Dedifferentiated amniotic fluid mesenchymal stem cell (primary cell): Measurements from ENCODE around the gene TMEM158.

Experiments used
- DNase-seq: peaks from one replicate; pipeline ENCODE4 v3.0.0-alpha.2; 2016; ENCODE audit errors: extremely low spot score

Gene TMEM158

DNA sequence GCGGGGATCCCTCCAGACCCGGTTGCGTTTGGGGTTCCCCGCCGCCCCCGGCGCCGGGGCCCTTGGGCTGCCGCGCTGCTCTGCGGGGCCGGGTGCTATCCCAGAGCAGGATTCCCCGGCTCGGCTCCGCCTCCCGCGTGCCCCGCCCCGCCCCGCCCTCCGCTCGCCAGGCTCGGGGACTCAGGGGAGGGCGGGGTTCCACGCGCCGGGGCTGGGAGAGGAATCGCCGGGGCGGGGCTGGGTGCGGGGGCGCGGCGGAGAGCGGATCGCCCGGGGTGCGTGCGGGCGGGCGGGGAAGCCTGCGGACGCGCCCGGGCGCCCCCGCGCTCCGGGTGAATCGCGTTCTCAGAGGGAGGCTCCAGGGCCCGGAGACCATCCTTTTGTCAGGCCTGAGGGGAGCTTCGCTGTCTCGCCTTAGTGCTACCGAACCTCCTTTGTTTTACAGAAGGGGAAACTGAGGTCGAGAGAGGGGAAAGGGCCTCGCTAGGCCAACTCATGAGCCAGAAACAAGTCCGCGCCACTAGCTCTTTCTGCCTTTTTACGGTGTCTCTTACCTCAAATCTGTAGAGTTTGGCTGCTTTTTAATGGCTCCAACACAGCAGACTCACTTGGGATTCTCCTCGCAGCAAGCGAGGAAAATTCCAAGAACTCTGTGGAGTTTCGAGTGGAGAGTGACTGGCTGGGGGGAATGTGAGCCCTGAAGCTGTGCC is at the start of gene TMEM158:
Gene TMEM158 (minus strand): TSS at position 82 of the 710 bp plus-strand sequence. CDS start 260 bp downstream, outside the sequence.
- peak; percentile 59 for DNase-seq

DNA sequence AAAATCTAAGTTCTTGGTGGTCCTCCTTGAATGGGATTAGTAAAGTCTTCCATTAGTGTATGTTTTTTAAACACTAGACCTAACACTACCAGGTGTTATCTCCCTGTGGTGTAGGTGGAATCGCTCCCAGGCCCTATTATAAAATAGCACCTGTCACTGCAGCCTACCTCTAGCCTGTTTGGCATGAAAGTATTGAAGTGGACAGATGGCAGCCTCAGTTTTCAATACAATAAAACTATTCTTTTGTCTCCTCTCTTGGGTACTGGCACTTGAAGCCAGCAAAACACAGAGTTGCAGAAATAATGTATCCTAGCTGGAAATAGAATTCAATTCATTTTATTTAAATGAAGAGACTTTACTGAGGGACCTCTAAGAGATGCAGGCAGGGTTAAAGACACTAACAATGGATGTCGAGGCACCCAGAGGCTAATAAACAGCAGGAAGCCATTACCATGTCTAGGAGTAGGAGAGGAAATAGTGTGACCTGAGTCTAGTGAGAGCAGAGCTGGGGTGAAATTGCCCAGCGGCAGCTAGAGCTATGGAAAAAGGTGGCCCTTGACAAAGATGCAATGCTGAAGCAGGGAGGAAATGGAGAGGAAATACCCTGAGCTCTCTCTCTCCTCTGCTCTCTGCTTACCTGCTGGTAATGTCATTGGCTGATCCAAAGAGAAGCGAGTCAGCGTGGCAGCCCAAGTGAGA is 49.1 kb upstream of the TMEM158 start:
- no peak for DNase-seq

DNA sequence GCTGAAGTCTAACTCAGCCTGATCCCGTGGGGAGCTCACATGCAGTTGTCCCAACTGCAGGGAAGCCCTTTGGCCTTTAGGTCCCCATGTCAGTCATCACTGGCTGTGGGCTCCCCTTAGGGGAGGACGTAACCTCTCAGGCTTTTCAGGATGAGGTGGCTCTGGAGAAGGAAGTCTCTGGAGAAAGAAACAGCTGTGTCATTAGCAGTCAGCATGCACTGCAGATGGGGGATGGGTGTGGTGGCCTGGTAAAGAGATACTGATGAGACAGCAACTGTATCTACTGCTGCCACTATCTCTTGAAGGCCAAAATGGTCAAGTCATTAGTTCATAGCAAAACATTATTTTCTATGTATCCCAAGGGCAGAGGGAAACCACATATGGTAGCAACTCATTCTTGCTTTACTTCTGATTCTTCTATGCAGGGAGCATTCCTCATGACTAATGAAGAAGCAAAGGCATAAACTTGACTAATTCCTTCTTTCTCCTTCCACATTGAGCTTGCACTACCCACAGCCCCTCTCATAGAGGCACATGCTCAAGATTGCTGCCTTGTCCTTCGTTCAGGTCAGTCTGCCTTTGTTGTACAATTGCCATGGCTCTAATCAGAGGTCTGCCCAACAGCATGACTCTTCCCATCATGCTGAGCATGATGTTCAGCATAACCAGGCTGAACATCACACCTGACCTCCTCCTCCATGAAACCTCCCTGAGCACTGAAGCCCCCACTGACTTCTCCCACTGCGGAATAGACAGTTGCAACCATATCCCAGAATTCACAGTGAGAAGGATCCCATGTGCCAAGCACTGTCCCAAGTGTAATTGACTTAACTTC is 47.8 kb upstream of the TMEM158 start:
- no peak for DNase-seq

DNA sequence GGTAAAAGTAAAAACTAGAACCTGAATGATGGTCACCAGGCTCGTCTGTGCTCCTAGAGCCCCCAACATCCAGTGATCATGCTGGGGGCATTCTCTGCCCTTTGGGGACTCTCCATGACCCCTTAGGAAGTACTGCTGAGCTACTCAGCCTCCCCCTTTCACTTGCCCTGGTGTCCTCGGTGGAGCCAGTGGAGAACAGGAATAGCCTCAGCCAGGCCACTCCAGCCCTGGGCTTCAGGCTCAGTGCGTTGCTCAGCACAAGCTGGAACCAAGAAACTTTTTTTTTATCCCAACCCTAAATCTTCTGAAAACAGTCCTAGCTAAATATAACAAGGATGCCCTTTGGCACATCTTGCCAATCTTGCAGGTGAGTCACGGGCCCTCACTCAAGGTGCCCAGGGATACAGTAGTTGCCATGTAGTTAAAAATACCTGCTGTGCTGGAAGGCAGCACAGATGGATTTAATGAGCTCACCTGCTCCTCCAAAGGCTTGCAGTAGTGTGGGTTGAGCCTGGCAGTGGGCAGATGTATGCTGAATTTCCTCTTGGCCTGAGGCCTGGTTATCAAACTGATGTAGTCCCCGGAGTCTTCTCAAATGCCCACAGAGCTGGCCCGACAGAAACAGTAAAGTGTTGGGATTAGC is 46.9 kb upstream of the TMEM158 start:
- no peak for DNase-seq

DNA sequence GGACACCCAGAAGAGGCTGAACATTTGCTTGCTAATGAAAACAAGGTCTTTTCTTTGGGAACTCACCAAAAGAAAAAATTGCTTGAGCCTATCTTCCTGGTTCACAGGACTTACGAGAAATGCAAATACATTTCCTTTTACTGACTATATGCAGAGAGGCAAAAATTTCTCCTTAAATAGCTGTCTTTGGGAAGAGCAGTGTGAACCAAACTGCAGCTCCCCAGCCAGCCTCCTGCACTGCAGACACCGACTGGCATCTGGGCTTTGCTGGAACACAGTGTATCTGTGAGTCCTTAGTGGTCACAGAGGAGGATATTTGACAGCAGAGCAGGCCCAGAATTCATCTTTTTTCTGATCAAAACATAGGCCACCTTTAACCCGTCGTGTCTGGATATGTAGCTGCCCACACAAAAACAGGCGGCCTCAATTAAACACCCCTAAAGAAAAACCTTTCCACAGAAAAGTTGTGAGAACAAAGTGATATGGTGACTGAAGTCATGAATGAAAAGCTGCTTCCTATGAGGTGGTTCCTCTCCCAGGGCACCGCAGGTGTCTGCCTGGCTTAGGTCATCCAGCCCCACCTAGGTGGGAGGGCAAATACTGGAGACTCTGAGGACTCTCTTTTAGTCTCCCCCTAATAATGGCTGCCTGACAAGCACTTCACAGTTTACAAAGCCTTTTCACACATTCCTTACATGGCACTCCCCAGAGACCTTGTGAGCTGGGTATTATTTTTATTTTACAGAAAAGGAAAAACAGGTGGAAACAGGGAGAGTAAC is 46.1 kb upstream of the TMEM158 start:
- DNase-seq: no peak

DNA sequence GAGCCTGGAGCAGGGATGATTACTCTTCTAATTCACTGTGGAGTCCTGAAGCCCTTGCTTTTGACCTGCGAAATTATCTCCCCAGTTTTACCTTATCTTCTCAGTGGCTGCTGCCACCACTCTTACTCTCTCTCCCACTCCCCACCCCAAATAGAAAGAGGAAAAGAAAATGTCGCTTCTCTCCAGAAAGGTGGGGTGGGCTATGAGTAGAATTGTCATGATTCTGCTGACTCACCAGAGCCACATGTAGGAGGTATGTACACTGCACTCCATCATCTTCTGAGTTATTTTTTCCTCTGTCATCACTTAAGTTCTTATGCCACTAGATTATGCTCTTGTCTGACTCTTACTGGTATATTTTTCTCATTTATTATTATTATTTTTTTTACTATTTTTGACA is 43.9 kb upstream of the TMEM158 start:
- no peak for DNase-seq

DNA sequence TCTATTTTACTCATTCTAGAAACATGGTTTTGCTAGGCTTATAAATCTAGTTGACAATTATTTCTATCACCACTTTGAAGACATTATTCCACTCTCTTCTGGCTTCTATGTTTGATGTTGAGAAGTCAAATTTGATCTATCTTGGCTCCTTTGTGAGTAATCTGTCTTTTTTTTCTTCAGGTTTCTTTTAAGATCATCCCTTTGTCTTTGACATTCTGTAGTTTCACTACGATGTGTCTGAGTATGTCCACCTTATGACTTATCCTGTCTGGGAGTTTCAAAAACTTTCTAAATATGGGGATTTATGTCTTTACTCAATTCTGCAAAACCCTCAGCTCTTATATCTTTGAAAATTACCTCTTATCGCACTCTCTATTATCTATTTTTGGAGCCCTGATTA is 41.0 kb upstream of the TMEM158 start:
- no peak for DNase-seq

DNA sequence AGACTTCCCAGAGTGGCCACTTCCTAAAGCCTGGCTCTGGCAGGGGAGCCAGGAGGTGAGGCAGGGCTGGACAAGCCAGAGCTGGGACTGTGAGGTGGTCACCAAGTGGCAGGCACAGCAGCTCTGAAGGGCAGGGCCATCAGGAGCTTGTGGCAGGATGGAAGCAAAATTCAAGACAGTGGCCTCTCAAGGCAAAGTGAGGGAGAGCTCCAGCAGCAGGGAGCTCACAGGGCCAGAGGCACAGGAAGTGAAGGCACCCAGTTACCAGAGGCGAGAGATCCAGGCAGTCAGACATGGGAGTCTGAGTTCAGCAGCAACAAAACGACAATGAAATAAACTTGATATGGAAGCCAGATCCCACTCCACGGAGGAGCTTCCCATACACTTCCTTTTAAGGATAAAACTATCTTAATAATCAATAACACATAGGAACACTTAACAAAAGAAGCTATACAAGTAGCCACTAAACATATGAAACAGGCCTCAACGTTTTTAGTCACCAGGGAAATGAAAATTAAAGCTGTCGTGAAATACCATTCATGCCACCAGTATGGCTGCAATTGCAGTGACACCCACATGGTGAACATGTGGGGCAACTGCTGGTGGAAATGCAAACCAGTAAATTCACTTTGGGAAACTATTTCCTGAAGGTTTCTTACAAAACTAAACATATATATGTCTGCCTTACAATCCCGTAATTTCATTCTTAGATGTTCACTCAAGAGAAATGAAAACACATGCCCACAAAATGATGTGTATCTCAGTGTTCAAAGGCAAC is 35.4 kb upstream of the TMEM158 start:
- no peak for DNase-seq

DNA sequence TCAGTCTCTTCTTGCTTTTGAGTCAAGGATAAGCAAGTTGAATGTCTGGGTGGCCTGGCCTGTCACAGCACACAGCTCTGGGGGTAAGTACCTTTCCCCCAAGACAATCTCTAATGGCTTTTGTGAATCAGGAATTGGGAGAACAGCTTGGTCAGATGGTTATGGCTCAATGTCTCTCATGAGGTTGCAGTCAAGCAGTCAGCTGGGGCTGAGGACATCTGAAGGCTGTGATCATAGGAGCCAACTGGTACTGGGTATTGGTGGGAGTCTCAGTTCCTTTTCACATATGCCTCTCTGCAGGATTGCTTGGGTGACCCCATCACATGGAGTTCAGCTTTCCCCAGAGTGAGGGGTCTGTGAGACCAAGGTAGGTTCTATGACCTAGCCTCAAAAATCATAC is 33.0 kb upstream of the TMEM158 start:
- no peak for DNase-seq

DNA sequence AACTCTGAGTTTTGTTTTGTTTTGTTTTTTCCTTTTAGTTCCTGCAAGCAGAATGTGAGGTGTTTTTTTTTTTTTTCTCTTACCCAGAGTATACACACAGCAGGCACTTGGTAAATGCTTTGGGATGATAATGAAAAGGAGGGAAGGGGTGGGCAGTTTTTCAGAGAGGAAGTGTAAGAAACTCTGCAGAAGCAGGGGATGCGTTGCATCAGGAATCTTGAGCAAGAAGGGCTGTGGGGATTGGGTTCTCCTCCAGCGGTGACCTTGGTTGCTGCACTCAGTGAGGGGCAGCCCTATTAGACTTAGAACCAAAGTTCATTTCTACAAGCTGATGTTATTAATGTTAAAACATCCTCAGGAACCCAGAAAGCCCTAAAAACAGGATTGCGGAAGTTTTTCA is 32.2 kb upstream of the TMEM158 start:
- no peak for DNase-seq

DNA sequence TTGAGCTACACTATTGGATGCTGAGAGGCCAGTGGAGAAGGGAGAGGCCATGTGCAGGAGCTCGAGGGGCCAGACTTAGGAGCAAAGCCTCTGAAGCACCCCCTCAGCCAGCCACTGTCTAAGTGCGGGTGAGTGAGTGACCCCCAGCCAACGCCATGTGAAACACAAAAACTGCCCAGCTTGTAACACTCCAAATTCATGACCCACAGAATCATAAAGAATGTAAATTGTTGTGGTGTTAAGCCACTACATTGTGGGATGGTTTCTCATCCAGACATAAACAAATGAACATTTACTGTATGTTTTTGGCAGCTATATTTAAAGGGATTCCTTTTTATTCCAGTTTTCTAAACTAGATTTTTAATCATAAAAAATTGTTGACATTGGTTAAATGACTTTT is 27.2 kb upstream of the TMEM158 start:
- DNase-seq: no peak

DNA sequence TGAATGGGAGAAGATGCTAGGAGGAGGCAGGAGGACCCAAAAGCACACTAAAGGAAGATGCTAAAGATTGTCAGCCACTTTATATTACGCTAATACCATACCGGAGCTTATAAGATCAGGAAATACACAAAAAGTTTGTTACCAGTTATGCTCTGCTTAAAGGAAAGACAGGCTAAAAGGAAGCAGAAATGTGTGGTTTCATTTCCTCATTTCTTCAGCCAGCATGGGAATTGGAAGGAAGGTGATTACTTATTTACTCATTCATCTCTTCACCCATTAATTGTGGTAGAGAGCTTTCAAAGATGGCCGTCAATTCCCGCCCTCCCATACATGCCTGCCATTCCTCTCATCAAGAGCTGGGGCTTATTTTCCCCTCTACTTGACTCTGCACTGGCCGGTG is 26.7 kb upstream of the TMEM158 start:
- DNase-seq: no peak

DNA sequence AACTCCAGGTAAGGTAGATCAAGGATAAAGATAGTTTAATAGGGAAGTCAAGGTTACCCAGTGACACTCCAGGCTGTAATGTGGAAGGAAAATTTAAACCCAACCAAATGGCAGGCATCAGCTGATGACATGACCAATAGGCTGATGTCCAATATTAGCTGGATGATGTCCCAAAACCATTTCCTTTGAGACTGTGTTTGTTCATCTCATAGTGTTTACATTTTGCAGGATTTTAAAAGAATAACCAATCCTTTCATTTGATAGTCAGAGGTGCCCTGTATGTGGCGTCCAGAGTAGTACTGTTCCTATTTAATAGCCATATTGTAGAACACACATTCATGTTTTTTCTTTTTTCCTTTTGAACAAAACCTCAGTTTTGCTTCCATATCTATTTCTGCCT is 23.3 kb upstream of the TMEM158 start:
- no peak for DNase-seq

DNA sequence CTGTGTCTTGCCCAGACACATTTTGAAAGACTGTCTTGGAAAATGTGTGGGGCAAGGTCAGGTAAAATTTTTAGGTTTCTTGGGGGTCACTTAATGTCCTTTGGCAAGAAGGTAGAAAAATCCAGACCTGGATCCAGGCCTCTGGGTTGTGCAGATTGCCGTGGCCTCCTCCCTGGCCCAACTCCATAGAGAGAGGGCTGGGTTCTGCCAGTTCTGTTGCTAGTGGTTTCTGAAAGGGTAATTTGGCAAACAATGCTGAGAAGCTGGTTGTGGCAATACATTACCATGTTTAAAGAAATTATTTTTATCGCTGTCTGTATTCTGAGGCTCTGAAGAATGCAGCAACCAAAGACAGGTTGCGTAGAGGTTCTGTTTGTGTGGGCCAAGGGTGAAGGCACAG is 20.2 kb upstream of the TMEM158 start:
- DNase-seq: no peak

DNA sequence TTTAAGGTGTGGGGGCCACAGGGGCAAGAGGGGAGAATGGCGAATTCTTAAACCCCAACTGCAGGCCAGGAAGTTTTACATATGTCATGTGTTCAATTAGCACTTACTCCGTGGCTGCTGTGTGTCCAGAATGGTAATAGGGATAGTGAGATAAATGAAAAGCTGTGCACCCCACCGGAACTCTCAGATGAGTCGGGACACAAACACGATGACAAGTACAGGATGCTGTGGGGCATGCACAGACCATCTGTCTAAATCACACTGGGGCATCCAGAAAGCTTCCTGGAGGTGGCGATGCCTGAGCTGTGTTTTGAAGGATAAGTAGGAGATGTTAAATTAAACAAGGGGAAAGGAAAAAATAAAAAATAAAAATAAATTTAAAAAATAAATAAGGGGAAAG is 18.3 kb upstream of the TMEM158 start:
- DNase-seq: no peak

DNA sequence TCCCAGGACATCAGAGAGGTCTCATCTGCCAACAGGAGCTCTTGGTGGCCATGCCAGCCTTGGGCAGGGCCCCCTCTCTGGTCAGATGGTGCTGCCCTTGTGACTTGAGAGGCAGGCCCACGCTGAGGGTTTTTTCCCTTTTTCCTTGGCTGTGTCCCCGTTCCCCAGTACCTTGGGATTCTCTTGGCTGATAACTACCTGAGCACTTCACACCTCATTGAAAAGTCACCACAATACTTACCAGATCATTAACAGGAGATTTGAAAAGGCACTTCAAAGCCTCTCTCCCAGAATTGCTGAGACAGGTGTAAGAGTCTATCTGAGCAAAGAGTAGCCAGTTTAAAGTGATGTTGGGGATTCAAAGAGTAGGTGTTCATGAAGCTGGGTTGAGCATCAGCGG is 15.1 kb upstream of the TMEM158 start:
- no peak for DNase-seq

DNA sequence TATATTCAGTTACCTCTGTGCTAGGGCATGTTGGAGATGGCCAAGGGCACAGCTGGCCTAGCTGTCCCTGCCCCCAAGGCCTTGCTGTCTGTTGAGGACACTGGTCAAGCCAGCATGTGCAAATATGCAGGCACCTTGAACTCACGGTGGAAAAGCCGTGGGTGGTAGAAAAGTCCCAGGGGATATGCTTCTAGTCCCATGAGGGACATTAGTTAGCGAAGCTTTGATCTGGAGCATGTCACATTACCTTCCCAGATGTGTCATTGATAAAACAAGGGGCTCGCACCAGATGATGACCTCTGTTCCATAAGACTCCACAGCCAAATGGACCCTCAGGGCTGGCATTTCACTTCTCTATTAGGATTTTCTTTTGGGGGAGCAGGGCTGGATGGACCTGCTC is 14.2 kb upstream of the TMEM158 start:
- DNase-seq: no peak

DNA sequence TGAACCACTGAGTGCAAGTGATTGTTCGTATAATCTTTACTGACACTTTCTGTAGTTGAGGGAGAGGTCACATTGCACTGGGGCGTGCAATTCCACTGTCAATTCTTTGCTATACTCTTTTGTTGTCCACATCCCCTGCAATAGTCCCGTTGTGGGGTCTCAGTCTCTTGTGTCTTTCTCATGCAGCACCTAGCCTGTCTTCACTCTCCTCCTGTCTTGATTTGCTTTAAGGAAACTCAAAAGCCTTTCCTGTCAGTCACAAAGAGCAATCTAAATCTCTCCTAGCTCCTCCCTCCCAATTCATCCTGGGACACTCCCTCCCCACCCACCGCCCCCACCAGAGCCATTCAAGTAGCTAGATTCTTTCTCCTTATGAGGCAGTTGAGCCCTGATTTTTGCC is 13.2 kb upstream of the TMEM158 start:
- no peak for DNase-seq

DNA sequence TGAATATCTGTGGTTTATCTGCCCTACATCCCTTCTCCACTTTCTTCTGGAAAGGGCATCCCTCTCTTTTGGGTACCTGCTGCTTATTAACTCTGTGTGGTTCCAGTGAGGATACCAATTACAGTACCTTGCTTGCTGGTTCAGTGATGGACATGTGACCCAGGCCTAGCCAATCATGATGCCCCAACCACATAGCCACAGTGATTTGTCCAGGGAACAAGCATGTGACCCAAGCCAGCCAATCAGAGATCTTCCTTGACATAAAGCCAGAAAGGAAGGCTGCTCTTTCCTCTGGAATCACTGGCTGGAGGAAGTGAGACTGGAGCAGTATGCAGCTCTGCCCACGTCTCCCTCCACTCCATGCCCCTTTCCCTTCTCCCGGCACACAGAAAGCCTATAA is 10.9 kb upstream of the TMEM158 start:
- DNase-seq: no peak

DNA sequence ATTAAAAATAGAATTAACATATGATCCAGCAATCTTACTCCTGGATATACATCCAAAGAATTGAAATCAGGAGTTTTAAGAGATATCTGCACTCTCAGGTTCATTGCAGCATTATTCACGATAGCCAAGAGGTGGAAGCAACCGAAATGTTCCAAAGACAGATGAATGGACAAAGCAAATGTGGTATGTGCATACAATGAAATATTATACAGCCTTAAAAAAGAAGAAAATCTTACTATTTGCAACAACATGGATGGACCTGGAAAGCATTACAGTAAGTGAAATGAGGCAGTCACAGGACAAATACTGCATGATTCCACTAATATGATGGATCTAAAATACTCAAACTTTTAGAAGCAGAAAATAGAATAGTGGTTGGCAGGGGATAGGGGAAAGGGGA is 9.3 kb upstream of the TMEM158 start:
- no peak for DNase-seq

DNA sequence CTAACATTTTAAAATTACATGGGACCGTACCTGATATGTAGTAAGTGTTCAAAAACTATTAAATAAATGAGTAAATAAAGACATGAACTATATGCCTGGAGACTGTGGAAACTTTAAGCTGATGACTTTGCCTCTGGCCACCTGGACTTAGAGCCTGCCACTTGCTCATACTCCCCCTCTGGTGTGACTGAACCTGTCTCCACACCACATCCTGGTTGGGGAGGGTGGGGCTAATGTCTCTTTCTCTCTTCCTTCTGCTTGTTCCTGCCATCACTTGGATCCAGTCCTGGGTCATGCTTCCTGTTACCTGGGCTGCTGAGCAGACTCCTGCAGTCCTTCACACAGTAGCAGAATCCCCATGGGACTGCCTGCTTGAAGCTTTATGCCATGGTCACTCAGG is 8.2 kb upstream of the TMEM158 start:
- DNase-seq: no peak
